H1 (cell line): ENCODE measurements around the gene IFT20. TPM values are rescaled to one million over a fixed set of nuclear protein-coding genes. Genes with fewer than 3 reads are reported as not detected.

ENCODE experiments used
- BRCA1 ChIP-seq: IDR thresholded peaks from 2 replicates; pipeline ENCODE4 v1.6.1; 2012; ENCODE audit warnings: low read depth, low read length, improper control_type of control experiment
- POU5F1 ChIP-seq: IDR thresholded peaks from 2 replicates; pipeline ENCODE4 v1.6.1; 2011; ENCODE audit warnings: low read depth, mild to moderate bottlenecking, low read length, moderate library complexity
- SRF ChIP-seq: IDR thresholded peaks from 2 replicates; pipeline ENCODE4 v1.6.1; 2011; ENCODE audit warnings: mild to moderate bottlenecking, low read depth, low read length, moderate library complexity
- polyA plus RNA-seq, 7 experiments: library from polyadenylated mRNA; depleted of rRNA in 3 of 7; stranded (reverse) in 5 of 7; unstranded in 2 of 7; fragments of >200 nt in 5 of 7; fragments of 200-250 nt in 2 of 7; gene quantifications; 1 replicate in 5 of 7; 2 replicates in 1 of 7; 4 replicates in 1 of 7; pipeline versions ENCODE4 v1.2.1 to v1.2.3, GENCODE V29; 2011 to 2013; ENCODE audit warnings: missing spikeins in 2 of 7, mixed read lengths in 2 of 7
- total RNA-seq: library from RNA; stranded (reverse); fragmentation: NEBNext Ultra II Directional; extraction: Animal tissue kit (Norgen Biotek cat#: 25700); gene quantifications from 2 replicates; pipeline ENCODE4 v1.2.1, GENCODE V29; 2021
- TF ChIP-seq, protein P1 (sequence below): IDR thresholded peaks from 2 replicates; pipeline ENCODE4 v1.6.1; 2012; ENCODE audit warnings: low read length, inconsistent platforms
- TF ChIP-seq, protein P2 (sequence below): IDR thresholded peaks from 2 replicates; pipeline ENCODE4 v1.6.1; 2012; ENCODE audit warnings: inconsistent platforms

Gene IFT20
- total and polyA plus RNA-seq, 2 of the 8 experiments (the other 6 are each of a cell fraction or from before 2014, with no cell fraction given) = 9.0 to 21.0 TPM

DNA sequence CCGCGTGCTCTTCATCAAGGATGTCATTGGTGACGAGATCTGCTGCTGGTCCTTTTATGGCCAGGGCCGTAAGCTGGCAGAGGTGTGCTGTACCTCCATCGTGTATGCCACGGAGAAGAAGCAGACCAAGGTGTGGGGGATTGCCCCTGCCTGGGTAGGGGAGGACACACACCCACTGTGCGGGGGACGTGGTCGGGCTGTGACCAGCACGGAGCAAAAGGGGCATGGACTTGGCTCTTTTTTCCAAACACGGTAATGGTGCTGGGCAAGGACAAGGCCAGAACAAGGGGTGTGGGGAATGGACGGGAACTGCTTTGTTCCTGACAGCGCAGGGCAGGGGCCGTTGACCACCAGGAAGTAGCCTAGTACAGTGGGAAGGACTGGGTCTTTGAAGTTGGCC is 7.0 kb upstream of the IFT20 start (continued):
- no peak for TF ChIP-seq SRF
- TF ChIP-seq POU5F1 = no peak
- TF ChIP-seq, protein P1, sequence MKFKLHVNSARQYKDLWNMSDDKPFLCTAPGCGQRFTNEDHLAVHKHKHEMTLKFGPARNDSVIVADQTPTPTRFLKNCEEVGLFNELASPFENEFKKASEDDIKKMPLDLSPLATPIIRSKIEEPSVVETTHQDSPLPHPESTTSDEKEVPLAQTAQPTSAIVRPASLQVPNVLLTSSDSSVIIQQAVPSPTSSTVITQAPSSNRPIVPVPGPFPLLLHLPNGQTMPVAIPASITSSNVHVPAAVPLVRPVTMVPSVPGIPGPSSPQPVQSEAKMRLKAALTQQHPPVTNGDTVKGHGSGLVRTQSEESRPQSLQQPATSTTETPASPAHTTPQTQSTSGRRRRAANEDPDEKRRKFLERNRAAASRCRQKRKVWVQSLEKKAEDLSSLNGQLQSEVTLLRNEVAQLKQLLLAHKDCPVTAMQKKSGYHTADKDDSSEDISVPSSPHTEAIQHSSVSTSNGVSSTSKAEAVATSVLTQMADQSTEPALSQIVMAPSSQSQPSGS = no peak
- TF ChIP-seq, protein P2, sequence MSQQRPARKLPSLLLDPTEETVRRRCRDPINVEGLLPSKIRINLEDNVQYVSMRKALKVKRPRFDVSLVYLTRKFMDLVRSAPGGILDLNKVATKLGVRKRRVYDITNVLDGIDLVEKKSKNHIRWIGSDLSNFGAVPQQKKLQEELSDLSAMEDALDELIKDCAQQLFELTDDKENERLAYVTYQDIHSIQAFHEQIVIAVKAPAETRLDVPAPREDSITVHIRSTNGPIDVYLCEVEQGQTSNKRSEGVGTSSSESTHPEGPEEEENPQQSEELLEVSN = no peak
- no peak for TF ChIP-seq BRCA1
